A549 (cell line): Measurements from ENCODE around the gene METTL25B. TPM values are rescaled to one million over a fixed set of nuclear protein-coding genes. Genes with fewer than 3 reads are reported as not detected.

Experiments used
- ATAC-seq, 2 experiments: fragments of 200-7000 bp in 1 of 2; fragments of >200 bp in 1 of 2; cut with Nextera tagmentation in 1 of 2; cut with Tn5 transposase in 1 of 2; 3 replicates each; pipeline versions ENCODE4 v1.8.0 to v1.9.1; 2018 to 2020; ENCODE audit warnings: mild to moderate bottlenecking in 1 of 2, moderate library complexity in 1 of 2
- CTCF ChIA-PET: fragments of 300-600 bp; sonication (Branson Sonifier 250); formaldehyde crosslinking; extraction: SDS; loops from one replicate; lab custom pipeline; 2021; ENCODE audit warnings: antibody characterized with exemption, inconsistent platforms; lab: Yijun Ruan, JAX
- POLR2A ChIA-PET: fragments of 350-600 bp; formaldehyde crosslinking; extraction: SDS; loops from one replicate; lab custom pipeline; 2021; ENCODE audit warnings: antibody characterized with exemption, inconsistent platforms; lab: Yijun Ruan, JAX
- DNase-seq, 2 experiments: peaks; one replicate each; pipeline versions ENCODE4 v3.0.0 to v3.0.0-alpha.2; 2011 to 2016; ENCODE audit warnings: low read depth in 1 of 2, low spot score in 1 of 2
- FAIRE-seq: peaks from 2 replicates; lab custom pipeline; 2011; peaks lifted over from hg19 to GRCh38; lab: Jason Lieb, UNC
- H3K27ac ChIP-seq, 2 experiments: fragments of >200 bp; sonication (Bioruptor Twin); formaldehyde crosslinking; 3 replicates each; pipeline ENCODE4 v1.5.1; 2016 to 2017
- H3K4me1 ChIP-seq: fragments of >200 bp; sonication (Bioruptor Twin); formaldehyde crosslinking; 3 replicates; pipeline ENCODE4 v1.6.1; 2016
- H3K4me2 ChIP-seq: fragments of >200 bp; sonication (Bioruptor Twin); formaldehyde crosslinking; 3 replicates; pipeline ENCODE4 v1.6.1; 2016
- H3K4me3 ChIP-seq: fragments of >200 bp; sonication (Bioruptor Twin); formaldehyde crosslinking; 3 replicates; pipeline ENCODE4 v1.5.1; 2016
- H3K9me3 ChIP-seq: fragments of >200 bp; sonication (Bioruptor Twin); formaldehyde crosslinking; 3 replicates; pipeline ENCODE4 v1.6.1; 2016
- CBX2 ChIP-seq: fragments of 200-600 bp; sonication (generic); IDR thresholded peaks from 2 replicates; pipeline ENCODE4 v1.6.1; 2016; ENCODE audit warnings: low read depth, mild to moderate bottlenecking, borderline replicate concordance
- CHD2 ChIP-seq: fragments of 150-350 bp; IDR thresholded peaks from 2 replicates; pipeline ENCODE4 v1.6.1; 2014; ENCODE audit warnings: low read length; ENCODE audit not compliant: partially characterized antibody
- CHD4 ChIP-seq: fragments of 200-600 bp; sonication (generic); IDR thresholded peaks from 2 replicates; pipeline ENCODE4 v1.6.1; 2016; ENCODE audit warnings: antibody characterized with exemption, mild to moderate bottlenecking, borderline replicate concordance
- EHF ChIP-seq: fragments of 250-450 bp; sonication (Bioruptor Pico); IDR thresholded peaks from 2 replicates; pipeline ENCODE4 v1.5.0; 2020; ENCODE audit warnings: mild to moderate bottlenecking
- FOSL2 ChIP-seq, 2 experiments: fragments of 450-650 bp in 1 of 2; fragments of >200 bp in 1 of 2; sonication (Bioruptor Twin) in 1 of 2; formaldehyde crosslinking; IDR thresholded peaks; 2 replicates each; pipeline versions ENCODE4 v1.5.0 to v1.6.1; 2016 to 2020; ENCODE audit warnings: mild to moderate bottlenecking in 1 of 2, moderate library complexity in 1 of 2
- GATA3 ChIP-seq: IDR thresholded peaks from 2 replicates; pipeline ENCODE4 v1.6.1; 2012; ENCODE audit warnings: borderline replicate concordance
- HDAC2 ChIP-seq: fragments of 200-600 bp; sonication (generic); IDR thresholded peaks from 2 replicates; pipeline ENCODE4 v1.6.1; 2016
- HEYL ChIP-seq: fragments of 250-450 bp; sonication (Bioruptor Pico); IDR thresholded peaks from 2 replicates; pipeline ENCODE4 v1.8.0; 2021; ENCODE audit warnings: mild to moderate bottlenecking, moderate library complexity
- HOXB5 ChIP-seq: fragments of 250-450 bp; sonication (Bioruptor Pico); IDR thresholded peaks from 2 replicates; pipeline ENCODE4 v1.5.0; 2020; ENCODE audit warnings: mild to moderate bottlenecking, moderate library complexity
- JUNB ChIP-seq: fragments of >200 bp; sonication (Bioruptor Twin); formaldehyde crosslinking; IDR thresholded peaks from 2 replicates; pipeline ENCODE4 v1.6.1; 2016
- KDM1A ChIP-seq: fragments of 200-600 bp; sonication (generic); IDR thresholded peaks from 2 replicates; pipeline ENCODE4 v1.6.1; 2016; ENCODE audit warnings: low read depth, mild to moderate bottlenecking
- KDM5A ChIP-seq: fragments of 200-600 bp; sonication (generic); IDR thresholded peaks from 2 replicates; pipeline ENCODE4 v1.6.1; 2016; ENCODE audit warnings: antibody characterized with exemption, mild to moderate bottlenecking
- MAFK ChIP-seq: fragments of 450-650 bp; IDR thresholded peaks from 2 replicates; pipeline ENCODE4 v1.6.1; 2014; ENCODE audit not compliant: partially characterized antibody
- MYC ChIP-seq: IDR thresholded peaks from 2 replicates; pipeline ENCODE4 v1.6.1; 2012; ENCODE audit warnings: mild to moderate bottlenecking, inconsistent platforms, low read length, improper control_type of control experiment, borderline replicate concordance
- NR3C1 ChIP-seq: fragments of >200 bp; sonication (Bioruptor Twin); formaldehyde crosslinking; IDR thresholded peaks from 3 replicates; pipeline ENCODE4 v1.6.1; 2017
- PHF8 ChIP-seq: fragments of 200-600 bp; sonication (generic); IDR thresholded peaks from 2 replicates; pipeline ENCODE4 v1.6.1; 2016; ENCODE audit warnings: low read depth, mild to moderate bottlenecking, antibody characterized with exemption, moderate library complexity, borderline replicate concordance
- RARB ChIP-seq: fragments of 250-450 bp; sonication (Bioruptor Pico); IDR thresholded peaks from 2 replicates; pipeline ENCODE4 v1.8.0; 2021; ENCODE audit warnings: mild to moderate bottlenecking, moderate library complexity
- SMC3 ChIP-seq: fragments of >200 bp; sonication (Bioruptor Twin); formaldehyde crosslinking; IDR thresholded peaks from 3 replicates; pipeline ENCODE4 v1.6.1; 2018; ENCODE audit warnings: inconsistent platforms
- WGBS: methylation state at CpG from one replicate; pipeline ENCODE4 v1.1.6; 2017; ENCODE audit errors: missing lambda C conversion rate; 5-methylcytosine and 5-hydroxymethylcytosine counted together
- polyA plus RNA-seq, 4 experiments: library from polyadenylated mRNA; depleted of rRNA in 3 of 4; stranded (reverse); fragments of >200 nt; fragmentation: RNase III in 1 of 4; extraction: RNeasy Plus Mini Kit Qiagen cat#74134 plus additional on column Dnase treatment in 1 of 4; gene quantifications; 2 replicates in 3 of 4; 3 replicates in 1 of 4; pipeline ENCODE4 v1.2.3, GENCODE V29; 2011 to 2017
- TF ChIP-seq, protein P1 (sequence below): IDR thresholded peaks from 2 replicates; pipeline ENCODE4 v1.6.1; 2012; ENCODE audit warnings: low read depth, borderline replicate concordance
- TF ChIP-seq, protein P2 (sequence below): fragments of 150-350 bp; IDR thresholded peaks from 2 replicates; pipeline ENCODE4 v1.6.1; 2014; ENCODE audit warnings: low read depth, mild to moderate bottlenecking, low read length
- TF ChIP-seq, protein P3 (sequence below): IDR thresholded peaks from 2 replicates; pipeline ENCODE4 v1.6.1; 2012
- TF ChIP-seq, protein P4 (sequence below): fragments of >200 bp; sonication (Bioruptor Twin); formaldehyde crosslinking; IDR thresholded peaks from 2 replicates; pipeline ENCODE4 v1.6.1; 2016
- TF ChIP-seq, protein P5 (sequence below): fragments of 450-650 bp; IDR thresholded peaks from 2 replicates; pipeline ENCODE4 v1.6.1; 2014; ENCODE audit warnings: antibody characterized with exemption

METTL25B gene
- polyA plus RNA-seq, 2 of the 4 experiments (the other 2 are of a cell fraction) = 16.7 to 18.5 TPM

DNA sequence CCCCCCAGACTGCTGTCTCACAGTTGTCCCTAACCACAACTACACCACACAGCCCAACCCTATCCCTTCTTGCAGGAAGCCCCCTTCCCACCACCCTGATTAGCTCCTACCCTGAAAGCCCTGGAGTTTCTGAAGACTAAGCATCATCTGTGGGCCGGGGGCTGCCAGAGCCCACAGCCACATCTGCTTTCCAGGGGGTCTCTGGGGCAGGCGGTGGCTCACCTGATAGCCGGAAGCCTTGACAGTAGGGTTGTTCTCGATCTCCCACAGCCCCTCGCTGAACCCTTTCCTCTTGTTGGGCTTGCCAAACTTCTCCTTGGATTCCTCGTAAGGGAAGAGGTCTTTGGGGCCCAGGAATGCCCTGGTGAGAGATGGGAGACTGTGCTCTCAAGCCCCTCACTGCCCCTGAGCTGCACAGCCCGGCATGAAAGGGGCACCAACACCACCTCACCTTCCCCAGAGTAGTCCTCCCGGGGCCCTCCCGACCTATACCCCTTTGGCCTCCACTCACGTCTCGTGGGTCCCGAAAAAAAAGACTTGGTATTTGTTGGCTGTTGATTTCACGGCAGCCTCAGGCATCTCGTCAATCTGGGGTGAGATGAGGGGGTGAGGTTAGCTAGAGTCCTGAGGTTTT is 16.6 kb downstream of the METTL25B start:
- ATAC-seq (no peak), FAIRE-seq (no peak), DNase-seq (no peak)
- TF ChIP-seq PHF8 = no peak
- TF ChIP-seq KDM1A = no peak
- no peak for TF ChIP-seq KDM5A
- no peak for TF ChIP-seq SMC3
- TF ChIP-seq GATA3 = no peak
- TF ChIP-seq, protein P1, sequence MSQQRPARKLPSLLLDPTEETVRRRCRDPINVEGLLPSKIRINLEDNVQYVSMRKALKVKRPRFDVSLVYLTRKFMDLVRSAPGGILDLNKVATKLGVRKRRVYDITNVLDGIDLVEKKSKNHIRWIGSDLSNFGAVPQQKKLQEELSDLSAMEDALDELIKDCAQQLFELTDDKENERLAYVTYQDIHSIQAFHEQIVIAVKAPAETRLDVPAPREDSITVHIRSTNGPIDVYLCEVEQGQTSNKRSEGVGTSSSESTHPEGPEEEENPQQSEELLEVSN = no peak
- WGBS = 83% methylated on average over 14 of the region's 14 CpGs
- H3K4me3 ChIP-seq = no peak overlapping the region
- ChIA-PET CTCF (interaction anchor here (0.9 to 10.5 kb wide), 5 partner anchors 19 to 147 kb away, joined by 3 to 130 read pairs (median 5); partner anchors contain the start of genes ISG20L2 and METTL25B), POLR2A (interaction anchor here (0.7 kb wide), 1 partner anchor 188 kb away, joined by 4 read pairs; no protein-coding TSS in a partner anchor)
- H3K4me2 ChIP-seq = peak overlapping the region; percentile 92; the same call in 2 of the 3 replicates
- H3K9me3 ChIP-seq = no peaks in the 10 kb centered on the region
- H3K4me1 ChIP-seq = peaks cover 53% of the 10 kb centered on the region
- H3K27ac ChIP-seq = peak overlapping the region; percentile 99 to 100; a peak in 3 of 6 replicates

DNA sequence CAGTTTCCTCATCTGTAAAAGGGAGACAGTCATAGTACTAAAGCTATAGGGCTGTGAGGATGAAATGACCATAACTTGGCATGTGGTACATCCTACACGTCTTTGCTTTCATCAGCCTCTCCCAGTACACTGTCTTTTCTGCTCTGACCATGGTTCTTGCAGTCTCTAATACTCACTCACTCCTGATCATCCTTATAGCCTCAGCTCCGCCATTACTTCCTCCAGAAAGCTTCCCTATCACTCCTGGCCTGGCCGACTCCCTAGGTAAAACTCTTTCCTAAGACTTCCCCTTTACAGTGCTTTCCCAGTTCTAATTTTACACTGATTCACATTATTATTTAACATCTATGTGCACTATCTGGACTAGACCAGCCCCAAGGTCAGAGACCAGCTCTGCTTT is 17.6 kb downstream of the METTL25B start:
- CTCF ChIA-PET = interaction anchor here (0.6 to 10.5 kb wide), 7 partner anchors 12 to 146 kb away, joined by 3 to 130 read pairs (median 4); partner anchors contain the start of genes ISG20L2 and METTL25B

DNA sequence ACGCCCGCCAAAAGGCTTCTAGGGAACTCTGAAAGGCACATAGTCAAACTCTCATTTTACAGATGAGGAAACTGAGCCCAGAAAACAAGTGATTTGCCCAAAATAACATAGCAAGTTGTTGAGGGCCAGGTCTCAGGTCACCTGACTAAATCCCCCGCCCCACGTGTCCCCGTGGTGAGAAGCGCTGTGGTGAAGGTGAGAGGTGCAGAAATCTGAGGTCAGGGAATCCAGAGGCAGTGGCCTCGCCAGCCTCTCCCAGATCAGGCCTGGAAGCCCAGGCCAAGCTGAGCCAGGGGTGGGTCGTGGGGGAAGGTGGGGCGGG is 18.1 kb downstream of the METTL25B start:
- H3K4me2 ChIP-seq = peak overlapping the region; percentile 92

More for the DNA sequence above, 17.6 kb downstream of the METTL25B start:
- TF ChIP-seq MAFK = no peak
- TF ChIP-seq, all 56 proteins: peak for 0
- peak overlapping the region; percentile 99 to 100 for H3K27ac ChIP-seq
- POLR2A ChIA-PET = interaction anchor here (1.0 to 3.1 kb wide), 3 partner anchors 18 to 21 kb away, joined by 7 to 21 read pairs (median 7); partner anchors contain the start of genes ISG20L2, METTL25B and PRCC
- no peak for FAIRE-seq
- ATAC-seq = no peak
- H3K4me1 ChIP-seq = peaks cover 53% of the 10 kb centered on the region
- no peak for DNase-seq
- H3K4me2 ChIP-seq = peak overlapping the region; percentile 92
- peak overlapping the region; percentile 92 for H3K4me3 ChIP-seq
- H3K9me3 ChIP-seq = no peaks in the 10 kb centered on the region
- WGBS = 78% methylated on average over 3 of the region's 3 CpGs

DNA sequence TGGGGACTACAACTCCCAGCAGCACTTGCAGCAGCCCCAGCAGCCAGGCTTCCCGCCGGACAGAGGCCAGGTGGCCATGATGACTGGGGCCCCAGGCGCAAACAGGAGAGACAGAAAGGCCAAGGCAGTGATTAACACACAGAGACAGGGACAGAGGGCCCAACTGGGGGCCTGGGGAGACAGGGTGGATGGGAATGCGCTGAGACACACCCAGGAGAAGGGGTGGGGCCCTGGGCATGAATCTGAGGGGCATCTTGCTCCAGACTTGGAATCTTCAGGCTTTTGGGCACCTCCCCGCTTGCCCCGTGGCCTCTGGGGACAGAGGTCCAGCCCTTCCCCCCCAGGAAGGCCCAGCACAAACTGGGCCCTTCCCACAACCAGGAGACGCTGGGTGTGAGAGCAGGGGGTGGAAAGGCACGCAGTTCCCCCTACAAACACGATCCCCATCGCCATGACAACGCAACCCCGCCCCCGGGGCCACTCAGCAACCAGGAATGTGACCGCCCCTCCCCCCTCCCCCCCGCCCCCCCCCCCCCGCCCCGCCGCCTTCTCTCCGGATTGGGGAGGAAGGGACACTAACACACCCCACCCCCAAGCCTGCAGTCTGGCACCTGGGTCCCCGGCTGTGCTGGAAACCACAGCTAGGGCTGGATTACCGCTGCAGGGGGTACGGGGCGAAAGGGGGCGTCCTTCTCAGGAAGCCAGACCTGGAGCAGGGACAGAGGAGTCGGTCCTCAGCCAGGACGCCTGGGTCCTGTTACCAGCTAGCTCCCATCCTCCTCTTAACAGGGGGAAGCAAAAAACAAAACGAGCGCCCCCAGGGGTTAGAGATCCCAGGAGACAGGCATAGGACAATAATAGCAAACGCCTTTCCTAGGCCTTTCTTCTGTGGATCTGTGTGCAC is 18.7 kb downstream of the METTL25B start:
- FAIRE-seq (no peak), ATAC-seq (peak; percentile 63 to 70), DNase-seq (peak; percentile 90 to 95)
- ChIA-PET POLR2A (interaction anchor here (0.8 to 3.1 kb wide), 5 partner anchors 14 to 86 kb away, joined by 3 to 21 read pairs (median 7); partner anchors contain the start of genes ISG20L2, METTL25B and PRCC), CTCF (interaction anchor here (0.5 to 10.5 kb wide), 12 partner anchors 8 to 113 kb away, joined by 3 to 130 read pairs (median 4); partner anchors contain the start of genes ISG20L2 and METTL25B)
- Histone ChIP-seq H3K4me1 (peaks cover 45% of the 10 kb centered on the region), H3K9me3 (no peaks in the 10 kb centered on the region), H3K27ac (peak overlapping the region; percentile 99 to 100), H3K4me3 (peak overlapping the region; percentile 92), H3K4me2 (peak overlapping the region; percentile 92)
- 3% methylated on average over 10 of the region's 29 CpGs for WGBS
- TF ChIP-seq, protein P2, sequence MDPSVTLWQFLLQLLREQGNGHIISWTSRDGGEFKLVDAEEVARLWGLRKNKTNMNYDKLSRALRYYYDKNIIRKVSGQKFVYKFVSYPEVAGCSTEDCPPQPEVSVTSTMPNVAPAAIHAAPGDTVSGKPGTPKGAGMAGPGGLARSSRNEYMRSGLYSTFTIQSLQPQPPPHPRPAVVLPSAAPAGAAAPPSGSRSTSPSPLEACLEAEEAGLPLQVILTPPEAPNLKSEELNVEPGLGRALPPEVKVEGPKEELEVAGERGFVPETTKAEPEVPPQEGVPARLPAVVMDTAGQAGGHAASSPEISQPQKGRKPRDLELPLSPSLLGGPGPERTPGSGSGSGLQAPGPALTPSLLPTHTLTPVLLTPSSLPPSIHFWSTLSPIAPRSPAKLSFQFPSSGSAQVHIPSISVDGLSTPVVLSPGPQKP = no peak
- TF ChIP-seq CHD4 (no peak), HEYL (CRISPR knock-in tag) (no peak), MYC (0 out of 2 replicates have a peak, but pooled peaks have one; percentile 58), NR3C1 (no peak), JUNB (no peak; the same call in 1 of the 2 replicates), HDAC2 (no peak), HOXB5 (CRISPR knock-in tag) (peak; percentile 66; the same call in 1 of the 2 replicates), CBX2 (no peak), CHD2 (no peak), EHF (CRISPR knock-in tag) (no peak), RARB (CRISPR knock-in tag) (no peak)
- TF ChIP-seq, protein P1 = peak; percentile 58; the same call in 1 of the 2 replicates
- TF ChIP-seq, protein P3, sequence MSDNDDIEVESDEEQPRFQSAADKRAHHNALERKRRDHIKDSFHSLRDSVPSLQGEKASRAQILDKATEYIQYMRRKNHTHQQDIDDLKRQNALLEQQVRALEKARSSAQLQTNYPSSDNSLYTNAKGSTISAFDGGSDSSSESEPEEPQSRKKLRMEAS = peak; percentile 63
- TF ChIP-seq, protein P4, sequence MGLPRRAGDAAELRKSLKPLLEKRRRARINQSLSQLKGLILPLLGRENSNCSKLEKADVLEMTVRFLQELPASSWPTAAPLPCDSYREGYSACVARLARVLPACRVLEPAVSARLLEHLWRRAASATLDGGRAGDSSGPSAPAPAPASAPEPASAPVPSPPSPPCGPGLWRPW = no peak

More for the DNA sequence above, 18.1 kb downstream of the METTL25B start:
- Histone ChIP-seq H3K9me3 (no peaks in the 10 kb centered on the region), H3K4me1 (peaks cover 52% of the 10 kb centered on the region), H3K4me3 (peak overlapping the region; percentile 92), H3K27ac (peak overlapping the region; percentile 99 to 100)
- no peak for DNase-seq
- ChIA-PET POLR2A (interaction anchor here (1.0 to 3.1 kb wide), 3 partner anchors 18 to 21 kb away, joined by 7 to 21 read pairs (median 7); partner anchors contain the start of genes ISG20L2, METTL25B and PRCC), CTCF (interaction anchor here (0.6 to 10.5 kb wide), 4 partner anchors 12 to 87 kb away, joined by 3 to 130 read pairs (median 6); partner anchors contain the start of genes ISG20L2 and METTL25B)
- 48% methylated on average over 6 of the region's 9 CpGs for WGBS
- ATAC-seq = no peak
- FAIRE-seq = no peak
- no peak for TF ChIP-seq FOSL2 (IDR thresholded peaks at IDR 0.05)
- no peak for TF ChIP-seq FOSL2 (CRISPR knock-in tag; IDR thresholded peaks at IDR 0.05)
- TF ChIP-seq, protein P5, sequence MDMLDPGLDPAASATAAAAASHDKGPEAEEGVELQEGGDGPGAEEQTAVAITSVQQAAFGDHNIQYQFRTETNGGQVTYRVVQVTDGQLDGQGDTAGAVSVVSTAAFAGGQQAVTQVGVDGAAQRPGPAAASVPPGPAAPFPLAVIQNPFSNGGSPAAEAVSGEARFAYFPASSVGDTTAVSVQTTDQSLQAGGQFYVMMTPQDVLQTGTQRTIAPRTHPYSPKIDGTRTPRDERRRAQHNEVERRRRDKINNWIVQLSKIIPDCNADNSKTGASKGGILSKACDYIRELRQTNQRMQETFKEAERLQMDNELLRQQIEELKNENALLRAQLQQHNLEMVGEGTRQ = peak; percentile 92
